ENCODE data around the gene GNA15.

GRCh38 chr19:3119693-3120380 is 16.0 kb upstream of the GNA15 start:
- TF ChIP-seq CTCF (IDR thresholded peaks at IDR 0.05; ENCODE audit: insufficient read depth, low read length) (no peak), POLR2AphosphoS5 (IDR thresholded peaks at IDR 0.05; ENCODE audit: low read depth) (no peak), GABPA (IDR thresholded peaks at IDR 0.05; ENCODE audit: low read depth) (no peak)

Measured in HL-60 (cell line).